DMS53 treated with DMSO at 0.1 percent for 48 hours (cell line): ENCODE measurements around the gene MGMT.

Experiments used
- DNase-seq: peaks from one replicate; lab custom pipeline; 2025; ENCODE audit not compliant: unreplicated experiment; lab: John Stamatoyannopoulos, UW

Gene MGMT

GRCh38 chr10:129517680-129518057, 50.6 kb downstream of the MGMT start:
- no peak for DNase-seq

- no peak for DNase-seq
Observed at GRCh38 chr10:129518793-129519192, 51.8 kb downstream of the MGMT start.

GRCh38 chr10:129520440-129521080, 53.5 kb downstream of the MGMT start:
- no peak for DNase-seq

GRCh38 chr10:129521161-129522025, 54.4 kb downstream of the MGMT start:
- DNase-seq = no peak

- no peak for DNase-seq
Observed at GRCh38 chr10:129522041-129522585, 55.1 kb downstream of the MGMT start.

- no peak for DNase-seq
Observed at GRCh38 chr10:129523031-129523722, 56.1 kb downstream of the MGMT start.

- no peak for DNase-seq
Observed at GRCh38 chr10:129523723-129524316, 56.8 kb downstream of the MGMT start.

- DNase-seq = no peak
Observed at GRCh38 chr10:129524936-129525335, 57.9 kb downstream of the MGMT start.

- DNase-seq = no peak
Observed at GRCh38 chr10:129525401-129525801, 58.4 kb downstream of the MGMT start.

- no peak for DNase-seq
Observed at GRCh38 chr10:129526943-129527342, 59.9 kb downstream of the MGMT start.

GRCh38 chr10:129528376-129528978, 61.4 kb downstream of the MGMT start:
- no peak for DNase-seq

GRCh38 chr10:129530581-129530980, 63.5 kb downstream of the MGMT start:
- DNase-seq = no peak

- no peak for DNase-seq
Observed at GRCh38 chr10:129531195-129531968, 64.3 kb downstream of the MGMT start.

- no peak for DNase-seq
Observed at GRCh38 chr10:129531969-129532660, 65.1 kb downstream of the MGMT start.

- no peak for DNase-seq
Observed at GRCh38 chr10:129532838-129533237, 65.8 kb downstream of the MGMT start.

- DNase-seq = no peak
Observed at GRCh38 chr10:129533281-129533680, 66.2 kb downstream of the MGMT start.

GRCh38 chr10:129534826-129535225, 67.8 kb downstream of the MGMT start:
- DNase-seq = no peak

- no peak for DNase-seq
Observed at GRCh38 chr10:129536336-129536735, 69.3 kb downstream of the MGMT start.

- no peak for DNase-seq
Observed at GRCh38 chr10:129537151-129537550, 70.1 kb downstream of the MGMT start.
